ENCODE data around the gene SLC15A1. TPM values are rescaled to one million over a fixed set of nuclear protein-coding genes. Genes with fewer than 3 reads are reported as not detected.

SLC15A1 gene
- total and polyA plus RNA-seq, 2 donors (not counting 1 experiment from before 2014, with no cell fraction given): not detected

- no peak for DNase-seq
- Histone ChIP-seq H3K27ac (ENCODE audit: low read length in 2 of 2) (no peak overlapping the region), H3K4me2 (replicated peaks; ENCODE audit: low read depth, low read length, poor library complexity, severe bottlenecking) (no peak overlapping the region), H3K79me2 (ENCODE audit: control insufficient read depth, insufficient read depth, low read length) (no peaks in the 10 kb centered on the region), H3K9ac (ENCODE audit: low read length) (no peak overlapping the region), H3K4me1 (ENCODE audit: control insufficient read depth in 2 of 2, insufficient read depth in 2 of 2, low read length in 2 of 2) (no peaks in the 10 kb centered on the region), H4K20me1 (ENCODE audit: control insufficient read depth, insufficient read depth, low read length, poor library complexity, severe bottlenecking) (no peaks in the 10 kb centered on the region), H3K27me3 (replicated peaks in 1 of 4; ENCODE audit: control extremely low read depth in 1 of 4, control insufficient read depth in 3 of 4, insufficient read depth in 4 of 4, low read length in 3 of 4) (peaks cover 0 to 6% (median 0%) of the 10 kb centered on the region in 4 experiments), H3K4me3 (ENCODE audit: control extremely low read depth in 1 of 5, extremely low read depth in 1 of 5, insufficient read depth in 1 of 5, low read depth in 2 of 5, low read length in 4 of 5) (no peak overlapping the region), H3K9me3 (ENCODE audit: control extremely low read depth in 1 of 3, control insufficient read depth in 2 of 3, insufficient read depth in 1 of 3, low read length in 2 of 3) (peaks cover 0 to 7% (median 0%) of the 10 kb centered on the region in 3 donors), H2AFZ (ENCODE audit: insufficient read depth, low read depth, low read length, poor library complexity, severe bottlenecking) (no peak overlapping the region), H3K36me3 (replicated peaks in 1 of 2; ENCODE audit: control extremely low read depth in 1 of 2, control insufficient read depth in 1 of 2, extremely low read depth in 1 of 2, insufficient read depth in 2 of 2, low read length in 1 of 2) (no peaks in the 10 kb centered on the region)
- Mint-ChIP-seq H3K27ac (no peak overlapping the region), H3K9me3 (ENCODE audit: insufficient read depth) (no peaks in the 10 kb centered on the region), H3K4me1 (no peaks in the 10 kb centered on the region), H3K27me3 (peaks cover 19% of the 10 kb centered on the region), H3K4me3 (no peak overlapping the region)
- TF ChIP-seq, protein P1, sequence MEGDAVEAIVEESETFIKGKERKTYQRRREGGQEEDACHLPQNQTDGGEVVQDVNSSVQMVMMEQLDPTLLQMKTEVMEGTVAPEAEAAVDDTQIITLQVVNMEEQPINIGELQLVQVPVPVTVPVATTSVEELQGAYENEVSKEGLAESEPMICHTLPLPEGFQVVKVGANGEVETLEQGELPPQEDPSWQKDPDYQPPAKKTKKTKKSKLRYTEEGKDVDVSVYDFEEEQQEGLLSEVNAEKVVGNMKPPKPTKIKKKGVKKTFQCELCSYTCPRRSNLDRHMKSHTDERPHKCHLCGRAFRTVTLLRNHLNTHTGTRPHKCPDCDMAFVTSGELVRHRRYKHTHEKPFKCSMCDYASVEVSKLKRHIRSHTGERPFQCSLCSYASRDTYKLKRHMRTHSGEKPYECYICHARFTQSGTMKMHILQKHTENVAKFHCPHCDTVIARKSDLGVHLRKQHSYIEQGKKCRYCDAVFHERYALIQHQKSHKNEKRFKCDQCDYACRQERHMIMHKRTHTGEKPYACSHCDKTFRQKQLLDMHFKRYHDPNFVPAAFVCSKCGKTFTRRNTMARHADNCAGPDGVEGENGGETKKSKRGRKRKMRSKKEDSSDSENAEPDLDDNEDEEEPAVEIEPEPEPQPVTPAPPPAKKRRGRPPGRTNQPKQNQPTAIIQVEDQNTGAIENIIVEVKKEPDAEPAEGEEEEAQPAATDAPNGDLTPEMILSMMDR (IDR thresholded peaks at IDR 0.05): no peak
- TF ChIP-seq EZH2 (IDR thresholded peaks at IDR 0.05; ENCODE audit: borderline replicate concordance, insufficient read depth, low read depth, low read length, poor library complexity, severe bottlenecking): no peak
- ChIA-PET CTCF (no interaction called here), POLR2A (no interaction called here)
- intact Hi-C loops (cut with micrococcal nuclease): no loop called here
- 100% methylated on average over 1 of the region's 1 CpG for WGBS (ENCODE audit: insufficient coverage)
- ATAC-seq (ENCODE audit: low read depth): no peak
Observed at GRCh38 chr13:98779695-98780094, 27.2 kb upstream of the SLC15A1 start.

DNA sequence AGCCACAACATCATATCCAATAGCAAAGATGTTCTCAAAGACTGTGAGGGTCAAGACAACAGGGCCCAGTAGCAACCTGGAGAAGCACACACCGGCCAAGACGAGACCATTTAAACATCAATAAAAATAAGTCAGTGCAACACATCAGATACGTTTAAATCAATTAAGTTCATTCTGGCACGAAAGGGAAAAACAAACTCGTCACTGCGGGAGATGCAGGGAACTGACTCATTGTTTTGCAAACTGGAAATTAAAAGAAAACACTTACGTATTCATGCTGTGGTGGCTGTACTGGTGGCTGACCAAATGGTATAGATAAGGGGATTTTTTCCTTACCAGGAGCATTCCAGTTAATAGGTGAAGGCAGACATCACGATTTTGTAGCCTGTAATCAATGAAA lies 26.3 kb upstream of the SLC15A1 start:
- Mint-ChIP-seq H3K27me3 (peaks cover 15% of the 10 kb centered on the region), H3K4me1 (no peaks in the 10 kb centered on the region), H3K4me3 (no peak overlapping the region), H3K9me3 (ENCODE audit: insufficient read depth) (no peaks in the 10 kb centered on the region), H3K27ac (no peak overlapping the region)
- H3K36me3 ChIP-seq (replicated peaks in 1 of 2; ENCODE audit: control extremely low read depth in 1 of 2, control insufficient read depth in 1 of 2, extremely low read depth in 1 of 2, insufficient read depth in 2 of 2, low read length in 1 of 2): no peaks in the 10 kb centered on the region
- H3K9ac ChIP-seq (ENCODE audit: low read length): no peak overlapping the region
- H3K9me3 ChIP-seq (ENCODE audit: control extremely low read depth in 1 of 3, control insufficient read depth in 2 of 3, insufficient read depth in 1 of 3, low read length in 2 of 3): peaks cover 0 to 8% (median 0%) of the 10 kb centered on the region in 3 donors
- no peak overlapping the region for H2AFZ ChIP-seq (ENCODE audit: insufficient read depth, low read depth, low read length, poor library complexity, severe bottlenecking)
- H4K20me1 ChIP-seq (ENCODE audit: control insufficient read depth, insufficient read depth, low read length, poor library complexity, severe bottlenecking): no peaks in the 10 kb centered on the region
- intact Hi-C loops (cut with micrococcal nuclease): no loop called here
- H3K4me2 ChIP-seq (replicated peaks; ENCODE audit: low read depth, low read length, poor library complexity, severe bottlenecking): no peak overlapping the region
- H3K27me3 ChIP-seq (replicated peaks in 1 of 4; ENCODE audit: control extremely low read depth in 1 of 4, control insufficient read depth in 3 of 4, insufficient read depth in 4 of 4, low read length in 3 of 4): peaks cover 0 to 6% (median 0%) of the 10 kb centered on the region in 4 experiments
- DNase-seq (no peak), ATAC-seq (ENCODE audit: low read depth) (no peak)
- WGBS (ENCODE audit: insufficient coverage): 79% methylated on average over 4 of the region's 8 CpGs
- H3K79me2 ChIP-seq (ENCODE audit: control insufficient read depth, insufficient read depth, low read length): no peaks in the 10 kb centered on the region
- ChIA-PET POLR2A (no interaction called here), CTCF (no interaction called here)
- H3K27ac ChIP-seq (ENCODE audit: low read length in 2 of 2): no peak overlapping the region
- TF ChIP-seq, protein P1 (IDR thresholded peaks at IDR 0.05): no peak
- no peak for TF ChIP-seq EZH2 (IDR thresholded peaks at IDR 0.05; ENCODE audit: borderline replicate concordance, insufficient read depth, low read depth, low read length, poor library complexity, severe bottlenecking)
- no peak overlapping the region for H3K4me3 ChIP-seq (ENCODE audit: control extremely low read depth in 1 of 5, extremely low read depth in 1 of 5, insufficient read depth in 1 of 5, low read depth in 2 of 5, low read length in 4 of 5)
- no peaks in the 10 kb centered on the region for H3K4me1 ChIP-seq (ENCODE audit: control insufficient read depth in 2 of 2, insufficient read depth in 2 of 2, low read length in 2 of 2)

Data from B cell (primary cell).